ENCODE results near the gene CHGA. TPM values are rescaled to one million over a fixed set of nuclear protein-coding genes. Genes with fewer than 3 reads are reported as not detected.

The CHGA gene
- total and polyA plus RNA-seq, 11 donors = 0.07 to 0.19 TPM; not detected in 9

- 40 to 65% (median 51%) methylated on average over 5 of the region's 5 CpGs for WGBS, 4 donors
- no peak for ATAC-seq
- Histone ChIP-seq H3K27me3 (peaks cover 7 to 32% (median 10%) of the 10 kb centered on the region in 9 donors), H3K36me3 (no peaks in the 10 kb centered on the region), H3K4me3 (no peak overlapping the region), H3K9me3 (no peaks in the 10 kb centered on the region), H3K4me1 (peaks cover 0 to 8% (median 0%) of the 10 kb centered on the region in 12 donors), H3K27ac (no peak overlapping the region)
- no peak for DNase-seq
- intact Hi-C loops (cut with DNase I) = no loop called here
- TF ChIP-seq, protein P1, sequence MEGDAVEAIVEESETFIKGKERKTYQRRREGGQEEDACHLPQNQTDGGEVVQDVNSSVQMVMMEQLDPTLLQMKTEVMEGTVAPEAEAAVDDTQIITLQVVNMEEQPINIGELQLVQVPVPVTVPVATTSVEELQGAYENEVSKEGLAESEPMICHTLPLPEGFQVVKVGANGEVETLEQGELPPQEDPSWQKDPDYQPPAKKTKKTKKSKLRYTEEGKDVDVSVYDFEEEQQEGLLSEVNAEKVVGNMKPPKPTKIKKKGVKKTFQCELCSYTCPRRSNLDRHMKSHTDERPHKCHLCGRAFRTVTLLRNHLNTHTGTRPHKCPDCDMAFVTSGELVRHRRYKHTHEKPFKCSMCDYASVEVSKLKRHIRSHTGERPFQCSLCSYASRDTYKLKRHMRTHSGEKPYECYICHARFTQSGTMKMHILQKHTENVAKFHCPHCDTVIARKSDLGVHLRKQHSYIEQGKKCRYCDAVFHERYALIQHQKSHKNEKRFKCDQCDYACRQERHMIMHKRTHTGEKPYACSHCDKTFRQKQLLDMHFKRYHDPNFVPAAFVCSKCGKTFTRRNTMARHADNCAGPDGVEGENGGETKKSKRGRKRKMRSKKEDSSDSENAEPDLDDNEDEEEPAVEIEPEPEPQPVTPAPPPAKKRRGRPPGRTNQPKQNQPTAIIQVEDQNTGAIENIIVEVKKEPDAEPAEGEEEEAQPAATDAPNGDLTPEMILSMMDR (IDR thresholded peaks at IDR 0.05) = no peak
- TF ChIP-seq POLR2A (IDR thresholded peaks at IDR 0.05) = no peak
Observed at GRCh38 chr14:92924247-92924646, 1.3 kb downstream of the CHGA start.

DNA sequence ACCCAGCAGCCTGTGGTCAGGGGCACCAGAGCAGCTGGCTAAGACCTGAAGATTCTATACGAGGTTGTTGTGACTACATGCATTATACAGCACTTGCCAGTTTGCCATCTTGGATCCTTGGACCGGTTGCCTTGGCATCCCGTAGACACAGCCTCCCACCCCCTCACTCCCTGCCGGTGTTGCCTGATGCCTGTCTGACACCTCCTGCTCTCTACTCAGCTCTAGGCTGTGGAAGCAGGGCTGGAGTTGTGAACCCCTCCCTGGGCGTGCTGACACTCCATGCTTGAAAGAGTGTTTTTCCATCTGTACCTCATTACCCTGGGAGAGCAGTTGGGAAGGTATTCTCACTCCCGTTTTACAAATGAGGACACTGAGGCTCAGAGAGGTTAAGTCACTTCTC is 2.5 kb downstream of the CHGA start:
- no peak overlapping the region for H3K27ac ChIP-seq
- no peaks in the 10 kb centered on the region for H3K9me3 ChIP-seq
- intact Hi-C loops (cut with DNase I) = no loop called here
- H3K4me1 ChIP-seq = peaks cover 0 to 8% (median 0%) of the 10 kb centered on the region in 12 donors
- no peak for ATAC-seq
- WGBS, 4 donors = 43 to 63% (median 50%) methylated on average over 6 of the region's 6 CpGs
- peaks cover 7 to 30% (median 10%) of the 10 kb centered on the region in 9 donors for H3K27me3 ChIP-seq
- no peak for DNase-seq
- H3K4me3 ChIP-seq = no peak overlapping the region
- TF ChIP-seq, protein P1 (IDR thresholded peaks at IDR 0.05) = no peak
- no peak for TF ChIP-seq POLR2A (IDR thresholded peaks at IDR 0.05)
- H3K36me3 ChIP-seq = no peaks in the 10 kb centered on the region

DNA sequence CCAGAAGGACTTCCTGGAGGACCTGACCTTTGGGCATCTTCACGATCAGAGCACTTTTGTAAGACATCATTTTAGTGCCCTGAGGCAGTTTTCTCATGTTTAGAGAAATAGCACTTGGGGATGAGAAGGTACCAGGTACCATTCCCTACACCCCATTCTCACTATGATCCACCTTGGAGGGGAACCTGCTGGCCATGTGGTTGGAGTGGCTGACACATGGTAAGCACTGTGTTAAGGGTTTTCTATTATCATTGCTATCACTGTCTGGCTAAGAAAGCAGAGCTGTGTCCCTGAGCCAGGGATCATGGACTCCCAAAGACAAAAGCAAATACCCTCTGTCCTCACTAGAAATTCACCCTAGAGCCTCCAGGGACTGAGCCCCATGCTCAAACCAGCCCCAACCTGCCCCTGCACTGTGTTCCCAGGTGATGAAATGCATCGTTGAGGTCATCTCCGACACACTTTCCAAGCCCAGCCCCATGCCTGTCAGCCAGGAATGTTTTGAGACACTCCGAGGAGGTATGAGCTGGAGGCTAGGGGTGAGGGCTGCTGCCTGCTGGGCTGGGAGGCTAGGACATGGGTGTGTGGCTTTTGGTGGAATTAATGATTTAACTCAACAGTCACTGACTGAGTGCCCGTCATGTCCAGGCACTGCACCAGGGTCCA is 3.4 kb downstream of the CHGA start:
- H3K9me3 ChIP-seq = no peaks in the 10 kb centered on the region
- ATAC-seq (no peak), DNase-seq (no peak)
- 60 to 81% (median 67%) methylated on average over 5 of the region's 5 CpGs for WGBS, 4 donors
- H3K27ac ChIP-seq = no peak overlapping the region
- peaks cover 0 to 8% (median 0%) of the 10 kb centered on the region in 12 donors for H3K4me1 ChIP-seq
- TF ChIP-seq POLR2A (IDR thresholded peaks at IDR 0.05) = no peak
- TF ChIP-seq, protein P1 (IDR thresholded peaks at IDR 0.05) = no peak
- intact Hi-C loops (cut with DNase I) = no loop called here
- H3K27me3 ChIP-seq = peaks cover 7 to 29% (median 10%) of the 10 kb centered on the region in 9 donors
- H3K4me3 ChIP-seq = no peak overlapping the region
- no peaks in the 10 kb centered on the region for H3K36me3 ChIP-seq

GRCh38 chr14:92926931-92927330 is 4.0 kb downstream of the CHGA start:
- peaks cover 0 to 8% (median 0%) of the 10 kb centered on the region in 12 donors for H3K4me1 ChIP-seq
- WGBS, 4 donors = 66 to 74% (median 69%) methylated on average over 3 of the region's 3 CpGs
- no peak overlapping the region for H3K27ac ChIP-seq
- ATAC-seq (no peak), DNase-seq (no peak)
- intact Hi-C loops (cut with DNase I) = no loop called here
- H3K36me3 ChIP-seq = no peaks in the 10 kb centered on the region
- no peak for TF ChIP-seq POLR2A (IDR thresholded peaks at IDR 0.05)
- TF ChIP-seq, protein P1 (IDR thresholded peaks at IDR 0.05) = no peak
- peaks cover 7 to 22% (median 10%) of the 10 kb centered on the region in 9 donors for H3K27me3 ChIP-seq
- no peak overlapping the region for H3K4me3 ChIP-seq
- H3K9me3 ChIP-seq = no peaks in the 10 kb centered on the region

Data from heart left ventricle (tissue), 16 donors.